Measurements from ENCODE around the gene PABPC1L.
"Not testable (repeated sequence)": the region's sequence is repeated elsewhere in the genome, so short reads cannot be mapped to it uniquely, and the experiment has no call there.

The PABPC1L gene

GRCh38 chr20:44909872-44910689 is at the start of gene PABPC1L:
TSS of gene PABPC1L (plus strand) at chr20:44910060. CDS start at chr20:44910144, 84 bp downstream.
- DNase-seq (ENCODE audit: low spot score): peak; percentile 75

GRCh38 chr20:44861531-44862006 is 48.3 kb upstream of the PABPC1L start:
- DNase-seq (ENCODE audit: low spot score): peak; percentile 75

GRCh38 chr20:44862286-44862685 is 47.6 kb upstream of the PABPC1L start:
- no peak for DNase-seq (ENCODE audit: low spot score)

- DNase-seq (ENCODE audit: low spot score): not testable (repeated sequence)
Measured at GRCh38 chr20:44863365-44864084, 46.3 kb upstream of the PABPC1L start.

- DNase-seq (ENCODE audit: low spot score): not testable (repeated sequence)
Measured at GRCh38 chr20:44864493-44864892, 45.4 kb upstream of the PABPC1L start.

GRCh38 chr20:44866703-44867335 is 43.0 kb upstream of the PABPC1L start:
- peak; percentile 56 for DNase-seq (ENCODE audit: low spot score)

GRCh38 chr20:44869471-44869870 is 40.4 kb upstream of the PABPC1L start:
- no peak for DNase-seq (ENCODE audit: low spot score)

GRCh38 chr20:44882360-44882759 is 27.5 kb upstream of the PABPC1L start:
- not testable (repeated sequence) for DNase-seq (ENCODE audit: low spot score)

- DNase-seq (ENCODE audit: low spot score): no peak
Measured at GRCh38 chr20:44883214-44883902, 26.5 kb upstream of the PABPC1L start.

- no peak for DNase-seq (ENCODE audit: low spot score)
Measured at GRCh38 chr20:44884907-44885391, 24.9 kb upstream of the PABPC1L start.

- peak; percentile 99 for DNase-seq (ENCODE audit: low spot score)
Measured at GRCh38 chr20:44885392-44886265, 24.2 kb upstream of the PABPC1L start, which contains the start of gene YWHAB. TSS of gene YWHAB (plus strand) at chr20:44885705. CDS start at chr20:44901534, 15,829 bp downstream.

- DNase-seq (ENCODE audit: low spot score): no peak
Measured at GRCh38 chr20:44886266-44886651, 23.6 kb upstream of the PABPC1L start.

GRCh38 chr20:44886828-44887227 is 23.0 kb upstream of the PABPC1L start:
- no peak for DNase-seq (ENCODE audit: low spot score)

- no peak for DNase-seq (ENCODE audit: low spot score)
Measured at GRCh38 chr20:44887466-44887865, 22.4 kb upstream of the PABPC1L start.

- peak; percentile 38 for DNase-seq (ENCODE audit: low spot score)
Measured at GRCh38 chr20:44888226-44889103, 21.4 kb upstream of the PABPC1L start.

- no peak for DNase-seq (ENCODE audit: low spot score)
Measured at GRCh38 chr20:44891826-44892225, 18.0 kb upstream of the PABPC1L start.

- no peak for DNase-seq (ENCODE audit: low spot score)
Measured at GRCh38 chr20:44894959-44895358, 14.9 kb upstream of the PABPC1L start.

GRCh38 chr20:44896583-44896982 is 13.3 kb upstream of the PABPC1L start:
- no peak for DNase-seq (ENCODE audit: low spot score)

- no peak for DNase-seq (ENCODE audit: low spot score)
Measured at GRCh38 chr20:44897133-44897532, 12.7 kb upstream of the PABPC1L start.
